ENCODE measurements around the gene OR13C3.
"Not testable (repeated sequence)": the region's sequence is repeated elsewhere in the genome, so short reads cannot be mapped to it uniquely, and the experiment has no call there.

OR13C3 gene

DNA sequence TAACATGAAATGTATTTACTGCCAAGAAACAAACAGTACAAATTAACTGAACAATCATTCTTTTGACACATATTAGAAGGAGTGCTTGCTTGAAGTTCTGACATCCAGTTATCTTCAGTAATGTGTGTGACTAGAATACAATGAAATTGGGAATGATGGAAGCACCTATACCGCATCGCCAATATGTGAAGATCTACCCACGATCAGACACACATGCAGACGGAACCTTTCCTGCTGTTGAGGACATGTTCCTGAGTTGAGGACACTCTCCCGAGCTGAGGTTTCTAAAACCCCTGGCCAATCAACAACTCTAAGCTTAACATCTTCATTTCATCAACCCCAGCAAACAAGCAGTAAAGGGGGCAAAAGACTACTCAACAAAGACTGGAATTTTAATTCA lies at the start of gene OR13C3:
Gene OR13C3 (minus strand): TSS at position 101 of the 400 bp plus-strand sequence. CDS start 133 bp downstream, outside the sequence.
- no peak for DNase-seq

DNA sequence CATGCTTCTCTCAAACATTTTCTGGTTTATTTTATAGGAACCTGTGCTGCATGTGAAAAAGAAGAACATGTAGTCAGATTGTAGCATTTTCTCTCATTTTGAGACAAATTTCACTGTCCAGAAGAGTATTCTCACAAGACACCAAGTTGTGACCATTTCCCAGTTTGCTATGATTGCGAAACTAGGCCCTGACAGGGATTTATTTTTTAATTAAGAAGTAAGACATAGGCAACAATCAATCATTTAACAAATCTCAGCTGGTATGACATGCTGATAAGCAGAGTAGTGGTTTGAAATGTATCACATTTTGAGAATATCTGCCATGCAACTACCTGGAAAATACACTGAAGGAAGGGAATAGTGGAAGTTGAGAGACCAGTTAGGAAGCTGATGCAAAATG lies 43.9 kb upstream of the OR13C3 start:
- no peak for DNase-seq

DNA sequence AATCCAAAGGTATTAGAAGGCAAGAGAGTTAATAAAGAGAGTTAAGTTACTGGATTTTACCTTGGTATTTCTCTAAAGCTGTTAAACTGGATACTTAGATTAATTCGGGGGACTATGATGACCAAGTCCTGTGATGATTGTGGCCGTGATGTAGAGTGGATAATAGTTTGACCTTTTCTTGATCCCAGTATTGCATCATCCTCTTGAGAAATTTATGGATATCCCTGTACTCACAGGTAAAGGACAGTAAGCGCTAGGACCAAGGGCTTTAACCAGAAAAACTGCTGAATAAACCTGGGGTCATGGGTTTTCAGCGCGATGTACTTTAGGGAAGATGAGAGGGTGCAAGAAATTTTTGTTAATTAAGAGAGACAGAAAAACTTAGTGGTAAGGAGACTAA lies 40.6 kb upstream of the OR13C3 start:
- DNase-seq, result no peak

DNA sequence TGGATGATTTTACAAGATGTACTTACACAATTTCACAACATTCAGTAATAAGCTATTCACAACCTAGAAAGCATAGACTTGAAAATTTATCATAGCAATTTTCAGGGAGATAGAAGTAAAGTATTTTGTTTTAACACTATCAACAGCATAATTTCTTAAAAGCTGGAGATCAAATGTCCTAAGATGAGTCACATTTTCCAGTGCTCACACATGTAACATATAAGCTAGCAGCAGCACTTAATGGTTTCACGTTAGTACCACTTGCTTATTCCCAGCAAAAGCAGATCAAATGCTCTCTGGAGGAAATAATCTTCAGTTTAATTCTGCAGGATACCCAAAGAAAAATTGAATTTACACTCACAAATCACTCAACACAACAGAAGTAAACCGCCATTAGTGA lies 38.8 kb upstream of the OR13C3 start:
- no peak for DNase-seq

DNA sequence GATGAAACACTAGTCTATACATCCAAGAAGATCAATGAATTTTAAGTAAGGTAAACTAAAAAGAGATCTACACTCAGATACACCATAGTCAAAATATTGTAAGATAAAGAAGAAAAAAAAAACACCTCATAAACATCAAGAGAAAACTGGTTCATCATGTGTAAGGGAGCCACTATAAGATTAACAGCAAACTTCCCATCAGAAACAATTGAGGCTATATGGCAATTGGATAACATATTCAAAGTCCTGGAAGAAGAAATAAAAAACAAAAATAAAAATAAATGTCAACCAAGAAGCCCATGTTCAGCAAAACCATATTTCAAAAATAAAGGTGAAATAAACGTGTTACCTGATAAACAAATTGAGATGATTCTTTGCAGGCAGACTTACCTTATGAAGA lies 36.0 kb upstream of the OR13C3 start:
- no peak for DNase-seq

DNA sequence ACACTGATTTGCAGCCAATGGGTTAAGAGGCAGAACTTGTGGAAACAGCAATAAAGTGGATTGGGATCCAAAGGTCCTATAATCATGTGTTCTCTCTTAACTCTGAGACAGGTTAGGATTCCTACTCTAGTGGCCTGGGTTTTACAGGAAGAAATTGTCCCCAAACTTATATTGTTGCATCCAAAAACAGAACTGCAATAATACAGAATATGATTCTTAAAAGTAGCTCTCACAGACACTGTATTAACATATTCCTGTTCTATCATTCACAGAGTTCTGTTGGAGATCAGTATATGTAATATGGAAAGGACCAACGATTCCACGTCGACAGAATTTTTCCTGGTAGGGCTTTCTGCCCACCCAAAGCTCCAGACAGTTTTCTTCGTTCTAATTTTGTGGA lies 32.2 kb upstream of the OR13C3 start, which contains the start of gene OR13C8:
Gene OR13C8 (plus strand): TSS at position 301 of the 400 bp plus-strand sequence. CDS start 0 bp downstream, at position 301.
- no peak for DNase-seq

DNA sequence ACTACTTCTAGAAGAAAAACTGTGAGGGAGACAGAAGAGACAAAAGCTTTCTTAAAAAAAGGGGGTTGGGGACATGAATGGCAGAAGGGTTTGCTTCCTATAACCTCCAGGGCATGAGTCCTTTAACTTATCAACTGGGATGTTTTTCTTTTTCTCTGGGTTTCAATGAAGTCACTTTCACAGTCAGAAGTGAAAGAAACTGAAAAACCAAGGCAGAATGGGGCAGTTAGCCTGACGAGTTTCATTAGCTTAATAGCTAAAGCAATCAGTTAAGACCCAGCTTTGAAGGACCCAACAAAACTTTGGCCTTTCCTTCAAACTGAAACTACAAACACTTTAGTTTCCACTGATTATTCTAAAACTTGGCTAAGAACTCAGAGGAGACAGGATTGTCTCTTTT lies 27.7 kb upstream of the OR13C3 start:
- no peak for DNase-seq

DNA sequence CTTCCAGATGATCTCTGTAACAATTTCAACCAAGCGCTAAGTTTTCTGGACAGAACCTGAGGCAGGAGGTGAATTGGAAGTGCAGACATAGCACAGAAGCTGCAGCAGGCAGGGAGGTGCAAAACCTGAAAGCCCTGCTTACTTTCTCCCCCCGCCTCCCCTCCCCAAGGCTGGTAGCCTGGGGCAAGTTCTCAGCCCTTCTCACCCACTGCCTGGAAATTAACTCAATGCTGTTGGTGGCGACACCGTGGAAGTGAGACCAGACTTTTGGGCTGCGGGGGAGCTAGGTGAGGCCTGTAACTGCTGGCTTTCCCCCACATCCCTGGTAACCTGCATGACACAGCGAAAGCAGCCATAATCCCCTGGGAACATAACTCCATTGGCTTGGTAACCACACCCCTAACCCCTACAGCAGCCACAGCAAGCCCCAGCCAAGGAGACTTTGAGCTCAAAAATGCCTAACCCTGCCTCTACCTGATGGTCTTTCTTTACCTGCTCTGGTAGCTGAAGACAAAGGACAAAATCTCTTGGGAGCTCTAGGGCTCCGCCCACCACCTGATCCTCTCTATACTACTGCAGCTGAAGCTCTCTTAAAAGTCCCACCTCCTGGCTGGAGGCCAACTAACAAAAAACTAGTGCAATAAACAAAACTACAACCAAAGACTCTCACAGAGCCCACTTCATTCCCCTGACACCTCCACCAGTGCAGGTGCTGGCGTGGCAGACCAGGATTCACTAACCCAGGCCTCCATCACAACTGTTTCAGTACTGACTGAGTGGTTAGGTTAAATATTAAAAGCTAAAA lies 20.4 kb upstream of the OR13C3 start:
- no peak for DNase-seq

DNA sequence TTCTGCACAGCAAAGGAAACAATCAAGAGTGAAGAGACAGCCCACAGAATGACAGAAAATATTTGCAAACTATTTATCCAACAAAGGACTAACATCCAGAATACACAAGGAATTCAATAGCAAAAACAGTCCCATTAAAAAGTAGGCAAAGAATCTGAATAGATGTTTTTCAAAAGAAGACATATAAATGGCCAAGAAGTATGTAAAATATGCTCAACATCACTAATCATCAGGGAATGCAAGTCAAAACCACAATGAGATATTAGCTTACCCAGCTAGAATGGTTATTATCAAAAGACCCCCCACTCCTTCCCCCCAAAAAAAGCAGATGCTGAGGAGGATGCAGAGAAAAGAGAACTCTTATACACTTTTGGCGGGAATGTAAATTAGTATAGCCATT lies 18.9 kb upstream of the OR13C3 start:
- no peak for DNase-seq

DNA sequence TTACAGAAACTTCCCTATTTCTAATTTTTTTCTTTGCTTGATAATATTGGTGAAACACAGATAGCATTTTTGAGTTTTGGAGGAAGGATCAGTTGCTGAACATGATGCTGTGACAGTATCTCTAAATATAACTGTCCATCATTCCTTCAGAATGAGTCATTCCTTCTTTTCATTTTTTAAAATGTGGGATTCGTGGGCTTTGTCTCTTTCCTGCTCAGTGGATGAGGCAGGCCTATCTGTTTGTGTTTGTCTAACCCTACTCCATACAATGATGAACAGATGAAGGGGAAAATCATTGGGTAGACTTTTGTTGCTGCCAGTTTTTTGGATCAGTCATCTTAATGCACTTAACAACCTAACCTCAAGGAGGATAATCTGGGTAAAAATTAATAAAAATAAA lies 16.6 kb upstream of the OR13C3 start:
- no peak for DNase-seq

DNA sequence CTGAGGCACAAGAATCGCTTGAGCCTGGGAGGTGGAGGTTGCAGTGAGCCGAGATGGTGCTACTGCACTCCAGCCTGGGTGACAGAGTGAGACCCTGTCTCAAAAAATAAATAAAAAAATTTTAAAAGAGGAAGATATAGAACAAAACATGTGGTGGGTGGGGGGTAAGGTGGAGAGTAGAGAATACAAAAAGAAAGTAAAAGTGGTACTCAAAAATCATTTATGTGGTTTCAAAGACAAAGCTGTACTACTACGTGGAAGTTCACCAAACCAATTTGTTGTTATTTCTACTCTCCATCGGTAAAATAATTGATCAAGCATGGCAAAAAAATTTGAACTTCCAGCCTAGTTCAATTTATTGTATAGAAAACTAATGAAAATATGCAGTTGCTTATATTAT lies 8.0 kb upstream of the OR13C3 start:
- no peak for DNase-seq

DNA sequence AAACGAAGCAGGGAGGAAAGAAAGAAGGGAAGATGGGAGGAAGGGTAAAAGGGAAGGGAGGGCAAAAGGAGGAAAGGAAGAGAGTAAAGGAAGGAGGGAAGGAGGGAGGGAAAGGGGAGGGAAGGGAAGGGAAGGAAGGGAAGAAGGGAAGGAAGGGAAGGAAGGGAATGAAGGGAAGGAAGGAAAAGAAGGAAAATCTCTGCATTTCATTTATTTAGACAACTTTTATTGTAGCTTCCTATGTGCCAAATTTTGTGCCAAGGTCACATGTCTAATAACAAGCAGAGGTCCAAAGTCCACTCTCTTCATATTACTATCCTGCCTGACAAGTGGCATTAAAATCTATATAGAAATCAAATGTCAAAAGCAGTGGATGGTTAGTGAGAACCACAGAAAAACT lies 2.6 kb upstream of the OR13C3 start:
- no peak for DNase-seq

DNA sequence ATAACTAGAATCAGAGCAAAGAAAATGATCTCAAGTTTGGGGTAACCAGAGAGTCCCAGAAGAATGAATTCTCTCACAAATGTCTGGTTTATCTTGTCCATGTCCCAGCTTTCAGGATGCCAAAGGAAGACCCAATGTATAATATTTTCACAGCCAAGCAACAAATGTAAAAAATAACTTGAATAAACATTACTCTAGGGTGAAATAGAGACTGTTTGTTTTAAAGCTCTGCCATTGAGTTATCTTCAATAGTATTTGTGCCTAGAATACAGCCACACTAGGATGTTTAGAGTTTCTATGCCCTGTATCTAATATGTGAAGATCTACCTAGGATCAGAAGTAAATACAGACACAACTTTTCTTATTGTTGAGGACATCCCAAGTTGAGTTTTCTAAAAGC lies 9.5 kb downstream of the OR13C3 start, which contains the start of gene OR13C4:
Gene OR13C4 (minus strand): TSS at position 101 of the 400 bp plus-strand sequence. CDS start 0 bp downstream, at position 101.
- DNase-seq, result no peak

DNA sequence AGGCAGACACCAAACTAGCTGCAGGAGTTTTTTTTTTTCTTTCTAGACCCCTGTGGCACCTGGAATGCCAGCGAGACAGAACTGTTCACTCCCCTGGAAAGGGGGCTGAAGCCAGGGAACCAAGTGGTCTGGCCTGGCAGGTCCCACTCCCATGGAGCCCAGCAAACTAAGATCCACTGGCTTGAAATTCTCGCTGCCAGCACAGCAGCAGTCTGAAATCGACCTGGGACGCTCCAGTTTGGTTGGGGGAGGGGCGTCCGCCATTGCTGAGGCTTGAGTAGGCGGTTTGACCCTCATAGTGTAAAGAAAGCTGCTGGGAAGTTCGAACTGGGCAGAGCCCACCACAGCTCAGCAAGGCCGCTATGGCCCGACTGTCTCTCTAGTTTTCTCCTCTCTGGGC lies 16.4 kb downstream of the OR13C3 start:
- DNase-seq, result not testable (repeated sequence)

DNA sequence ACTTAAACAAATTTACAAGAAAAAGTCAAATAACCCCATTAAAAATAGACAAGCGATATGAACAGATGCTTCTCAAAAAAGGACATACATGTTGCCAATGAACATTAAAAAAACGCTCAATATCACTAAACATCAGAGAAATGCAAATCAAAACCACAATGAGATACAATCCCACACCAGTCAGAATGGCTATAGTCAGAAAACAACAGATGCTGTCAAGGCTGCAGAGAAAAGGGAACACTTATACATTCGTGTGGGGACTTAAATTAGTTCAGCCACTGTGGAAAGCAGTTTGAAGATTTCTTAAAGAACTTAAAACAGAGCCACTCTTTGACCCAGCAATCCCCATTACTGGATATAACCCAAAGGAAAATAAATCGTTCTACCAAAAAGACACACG lies 21.8 kb downstream of the OR13C3 start:
- no peak for DNase-seq

DNA sequence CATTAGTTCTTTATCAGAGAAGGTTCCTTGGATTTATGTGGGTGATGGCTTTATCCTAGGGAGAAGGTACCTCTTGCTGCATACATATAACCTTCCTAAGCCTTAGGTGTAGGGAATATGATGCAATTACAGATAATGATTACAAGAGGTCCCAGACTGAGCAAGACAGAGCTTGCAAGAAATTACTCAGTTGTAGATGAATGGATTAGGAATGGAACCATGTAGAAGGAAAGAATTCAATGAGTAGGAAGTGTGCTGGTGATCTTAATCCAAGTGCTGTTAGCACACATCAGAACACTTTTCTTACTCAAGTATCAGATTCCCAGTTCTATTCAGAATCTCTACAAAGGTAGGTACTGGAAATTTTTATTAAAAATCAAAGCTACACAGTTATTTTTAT lies 30.1 kb downstream of the OR13C3 start:
- no peak for DNase-seq

DNA sequence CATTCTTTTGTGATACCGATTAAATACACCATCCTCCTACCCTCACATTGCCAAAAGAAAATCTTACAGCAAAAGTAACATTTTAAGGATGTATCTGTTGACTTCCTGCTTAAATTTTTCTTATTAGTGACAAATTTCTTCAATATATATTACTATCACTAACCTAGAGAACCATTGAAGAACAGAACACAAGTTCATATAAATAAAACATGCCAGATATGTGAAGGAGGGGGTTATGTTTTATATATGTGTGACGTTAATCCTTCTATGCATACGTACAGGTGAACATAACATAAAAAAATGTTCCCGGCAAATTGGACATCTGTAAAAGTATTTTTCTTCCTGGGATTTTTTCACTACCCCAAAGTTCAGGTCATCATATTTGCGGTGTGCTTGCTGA lies 32.7 kb downstream of the OR13C3 start, which contains the start of gene OR13F1:
Gene OR13F1 (plus strand): TSS at position 301 of the 400 bp plus-strand sequence. CDS start 0 bp downstream, at position 301.
- DNase-seq, result no peak

DNA sequence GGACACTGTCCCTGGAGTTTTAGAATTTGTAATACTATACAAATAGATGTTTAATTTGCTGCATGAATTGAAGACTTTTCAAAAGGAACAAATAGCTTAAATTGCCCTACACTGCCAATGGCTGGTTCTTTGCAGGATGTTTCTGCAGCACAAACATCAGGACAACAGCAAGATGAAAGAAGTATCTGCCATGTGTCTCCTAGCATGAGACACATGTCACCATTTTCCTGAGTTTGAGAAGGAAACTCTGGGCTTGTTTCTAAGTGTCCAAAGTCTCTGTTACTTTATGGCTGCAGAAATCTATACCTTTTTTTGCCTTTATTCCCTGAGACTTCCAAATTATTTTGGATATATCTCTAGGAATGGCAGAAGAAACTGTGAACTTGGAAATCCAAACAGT lies 33.2 kb downstream of the OR13C3 start:
- DNase-seq, result no peak

DNA sequence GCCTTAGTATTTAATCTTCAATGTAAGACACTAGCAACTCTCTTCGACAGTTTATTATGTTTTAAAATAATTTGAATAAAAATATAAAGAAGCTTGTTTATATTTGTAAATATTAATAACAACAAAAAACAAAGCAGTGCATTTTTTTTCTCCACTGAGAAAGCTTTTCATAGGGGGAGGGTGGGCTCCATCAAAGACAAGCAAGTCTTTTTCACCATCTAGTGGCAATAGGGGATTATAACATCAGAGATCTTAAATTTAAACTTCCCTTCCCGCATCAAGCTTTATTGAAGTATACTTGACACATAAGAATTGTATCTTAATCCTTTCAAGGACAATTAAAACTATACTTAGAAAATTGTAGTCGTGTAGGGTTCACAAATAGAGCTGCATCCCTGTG lies 41.8 kb downstream of the OR13C3 start:
- no peak for DNase-seq

All from CD4-positive, alpha-beta T cell treated with Interleukin-17A for 4 hours (primary cell).